Islet of Langerhans (tissue), 1 donor: Measurements from ENCODE around the gene TAS1R3.

Source experiments
- FAIRE-seq: peaks from one replicate; lab custom pipeline; 2011; peaks lifted over from hg19 to GRCh38; lab: Jason Lieb, UNC

Gene TAS1R3

DNA sequence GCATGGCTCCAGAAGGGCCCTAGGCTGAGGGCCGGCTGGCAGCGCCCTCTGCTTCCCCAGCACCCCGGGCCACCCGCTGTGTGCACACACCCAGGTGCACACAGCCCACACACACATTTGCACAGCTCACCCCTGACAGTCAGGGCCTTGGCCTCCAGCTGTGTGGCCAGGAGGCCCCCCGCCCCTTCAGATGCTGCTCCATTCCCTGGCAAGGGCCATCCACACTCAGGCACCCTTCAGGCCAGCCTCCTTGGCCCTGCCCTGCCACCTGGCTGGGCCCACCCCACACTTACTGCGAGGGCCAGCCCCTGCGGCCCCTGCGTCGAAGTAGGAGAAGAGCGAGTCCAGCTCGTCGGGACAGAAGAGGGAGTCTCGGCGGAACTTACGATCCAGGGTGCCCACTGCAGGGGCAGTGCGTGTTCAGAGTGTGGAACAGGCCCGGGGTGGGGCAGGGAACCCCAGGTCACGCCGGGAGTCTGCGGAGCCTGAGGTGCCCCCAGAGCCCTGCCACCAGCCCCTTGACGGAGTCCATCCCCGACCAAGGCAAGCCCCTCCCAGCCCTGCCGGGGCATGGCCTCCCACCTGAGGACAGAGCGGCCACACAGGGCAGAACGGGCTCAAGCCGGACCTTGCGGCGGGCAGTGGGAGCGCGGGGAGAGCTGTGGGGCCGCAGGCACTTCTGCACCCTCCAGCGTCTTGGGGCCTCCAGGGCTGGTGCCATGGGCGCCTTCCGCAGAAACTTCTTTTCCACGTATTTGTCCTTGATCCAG, 35.7 kb upstream of the TAS1R3 start:
- FAIRE-seq, result no peak

DNA sequence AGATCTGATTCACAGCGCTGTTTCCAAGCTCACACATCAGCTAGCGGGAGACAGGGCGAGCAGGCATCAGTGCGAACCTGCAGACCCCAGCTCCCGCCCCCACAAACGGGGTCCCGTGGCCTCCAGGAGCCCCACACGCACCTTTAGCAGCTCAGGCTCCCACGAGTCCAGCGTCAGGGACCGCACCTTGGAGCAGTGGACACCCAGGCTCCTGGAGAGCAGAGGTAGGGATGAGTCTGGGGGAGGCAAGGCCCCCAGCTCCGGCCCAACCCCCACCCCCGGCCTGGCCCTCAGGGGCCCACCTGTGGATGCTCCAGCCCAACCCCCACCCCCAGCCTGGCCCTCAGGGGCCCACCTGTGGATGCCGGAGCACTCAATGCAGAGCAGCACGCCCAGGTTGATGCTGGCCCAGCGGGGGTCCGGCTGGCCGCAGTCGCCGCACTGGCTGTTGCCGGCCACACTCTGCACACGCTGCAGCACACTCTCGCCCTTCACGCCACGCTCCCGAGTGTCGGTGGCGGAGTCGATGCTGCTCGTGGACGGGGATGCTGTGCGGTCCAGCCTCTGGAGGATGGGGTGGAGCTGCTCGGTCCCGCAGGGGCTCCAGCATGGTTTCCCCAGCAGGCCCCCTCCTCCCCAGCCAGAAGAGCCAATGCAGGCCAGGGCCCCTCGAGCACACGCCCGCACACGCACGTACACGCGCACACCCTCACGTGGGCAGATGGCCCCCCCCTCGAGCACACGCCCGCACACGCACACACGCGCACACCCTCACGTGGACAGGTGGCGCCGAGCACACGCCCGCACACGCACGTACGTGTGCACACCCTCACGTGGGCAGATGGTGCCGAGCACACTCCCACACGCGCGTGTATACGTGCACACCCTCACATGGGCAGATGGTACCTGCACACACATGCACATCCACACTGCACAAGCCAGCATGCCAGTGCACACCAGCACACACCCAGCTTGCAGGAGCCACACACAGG, 34.7 kb upstream of the TAS1R3 start:
- FAIRE-seq, result no peak

DNA sequence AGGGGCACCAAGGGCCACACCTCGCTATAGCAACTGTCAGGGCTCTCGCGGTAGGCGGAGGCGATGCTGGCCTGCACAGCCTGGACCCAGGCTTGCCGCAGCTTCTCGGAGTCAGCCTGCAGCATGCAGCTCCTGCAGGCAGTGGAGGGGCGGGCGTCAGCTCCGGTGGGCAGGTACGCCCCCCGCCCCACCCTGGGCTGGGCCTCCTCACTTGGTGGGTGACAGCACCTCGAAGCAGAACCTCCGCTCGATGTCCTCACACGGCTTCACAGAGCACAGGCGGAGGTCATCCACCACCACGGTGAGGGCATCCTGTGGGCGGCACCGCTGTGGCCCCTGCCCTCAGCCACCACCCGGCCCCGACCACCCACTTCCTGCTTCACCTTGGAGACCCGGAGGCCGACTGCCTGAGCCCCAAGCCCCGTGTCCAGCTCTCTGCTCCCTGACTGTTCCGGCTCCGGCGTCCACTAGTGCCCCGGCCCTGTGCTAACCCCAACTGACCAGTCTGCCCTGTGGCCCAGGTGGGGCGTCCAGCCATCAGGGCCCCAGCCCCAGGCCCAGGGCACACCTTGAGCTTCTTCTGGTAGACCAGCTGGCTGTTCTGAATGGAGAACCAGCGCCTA, 33.2 kb upstream of the TAS1R3 start:
- FAIRE-seq, result no peak

DNA sequence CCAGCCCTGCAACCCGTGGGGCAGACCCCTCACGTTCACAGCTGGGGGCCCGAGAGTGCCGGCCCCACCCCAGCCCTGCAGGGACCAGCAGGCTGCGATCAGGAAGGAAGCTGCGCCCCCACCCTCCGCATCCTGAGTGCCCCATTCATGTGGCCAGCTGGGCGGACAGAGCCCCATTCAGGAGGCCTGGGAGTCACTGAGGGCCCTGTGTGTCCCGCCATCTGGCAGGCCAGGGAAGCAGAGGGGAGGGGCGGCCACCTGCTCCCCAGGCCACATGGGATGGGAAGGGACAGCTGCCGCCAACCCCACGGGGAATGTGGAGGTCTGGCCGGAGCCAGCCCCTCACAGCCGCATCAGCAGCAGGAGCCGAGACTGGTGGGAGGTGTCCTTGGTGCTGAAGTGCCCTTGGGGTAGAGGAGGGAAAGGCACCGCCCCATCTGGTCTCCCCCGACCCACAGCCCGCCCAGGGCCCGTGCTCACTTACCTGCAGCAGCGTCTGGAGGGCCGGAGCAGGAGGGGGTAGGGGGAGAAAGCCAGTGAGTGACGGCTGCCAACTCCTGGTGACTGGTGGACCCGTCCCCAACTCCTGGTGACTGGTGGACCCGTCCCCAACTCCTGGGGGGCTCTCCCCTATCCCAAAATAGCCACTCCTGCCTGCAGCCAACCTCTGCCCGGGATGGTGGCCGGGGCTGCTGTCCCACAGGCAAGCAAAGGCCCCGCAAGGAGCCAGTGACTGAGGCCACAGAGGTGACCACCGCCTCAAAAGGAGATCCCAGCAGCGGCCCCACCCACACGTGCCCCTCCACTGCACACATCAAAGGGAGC, 32.0 kb upstream of the TAS1R3 start:
- no peak for FAIRE-seq

DNA sequence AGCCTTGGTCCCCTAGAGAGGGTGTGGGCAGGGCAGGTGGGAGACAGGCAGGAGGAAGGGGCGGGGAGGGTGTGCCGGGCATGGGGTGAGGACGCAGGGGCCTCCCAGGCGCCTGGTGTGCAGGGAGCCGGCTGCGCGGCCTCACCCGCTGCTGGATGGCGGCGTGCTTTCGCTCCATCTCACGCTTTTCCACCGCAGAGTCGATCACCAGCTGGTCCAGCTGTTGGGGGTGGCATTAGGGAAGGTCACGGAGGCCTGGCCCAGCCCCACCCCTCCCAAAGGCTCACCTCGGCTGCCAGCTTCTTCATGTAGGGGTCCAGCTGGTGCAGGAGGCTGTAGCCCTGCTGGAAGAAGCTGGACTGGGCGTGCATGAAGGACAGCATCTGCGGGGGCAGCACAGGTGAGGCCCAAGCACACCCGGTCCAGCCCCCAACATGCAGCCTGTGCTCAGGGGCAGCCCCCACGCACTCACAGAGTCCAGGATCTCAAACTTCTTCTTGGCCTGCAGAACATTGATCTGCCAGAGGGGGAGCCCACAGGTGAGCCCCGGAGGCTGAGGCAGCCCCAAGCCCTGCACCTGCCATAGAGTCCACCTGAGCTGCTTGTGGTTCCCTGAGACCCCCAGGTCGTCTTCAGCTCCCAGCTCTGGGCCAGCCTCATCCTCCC, 31.3 kb upstream of the TAS1R3 start:
- no peak for FAIRE-seq

DNA sequence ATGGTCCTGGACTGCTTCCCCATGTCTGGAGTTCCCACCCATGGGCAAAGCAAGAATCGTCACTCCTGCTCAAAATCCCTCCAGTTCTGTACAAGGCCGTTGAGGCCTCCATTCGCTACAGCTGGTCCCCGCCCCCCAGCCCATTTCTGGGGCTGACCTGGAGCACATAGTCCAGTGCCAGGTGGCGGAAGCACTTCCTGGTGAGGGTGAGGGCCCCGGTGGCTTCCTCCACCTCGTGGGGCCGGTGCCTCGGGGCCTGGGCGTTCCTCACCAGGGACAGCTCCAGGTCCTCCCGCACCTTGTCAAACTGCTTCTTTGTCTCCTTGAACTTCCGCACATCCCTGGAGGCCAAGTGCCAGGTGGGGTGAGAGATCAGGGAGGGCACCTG, 30.7 kb upstream of the TAS1R3 start:
- FAIRE-seq, result no peak

DNA sequence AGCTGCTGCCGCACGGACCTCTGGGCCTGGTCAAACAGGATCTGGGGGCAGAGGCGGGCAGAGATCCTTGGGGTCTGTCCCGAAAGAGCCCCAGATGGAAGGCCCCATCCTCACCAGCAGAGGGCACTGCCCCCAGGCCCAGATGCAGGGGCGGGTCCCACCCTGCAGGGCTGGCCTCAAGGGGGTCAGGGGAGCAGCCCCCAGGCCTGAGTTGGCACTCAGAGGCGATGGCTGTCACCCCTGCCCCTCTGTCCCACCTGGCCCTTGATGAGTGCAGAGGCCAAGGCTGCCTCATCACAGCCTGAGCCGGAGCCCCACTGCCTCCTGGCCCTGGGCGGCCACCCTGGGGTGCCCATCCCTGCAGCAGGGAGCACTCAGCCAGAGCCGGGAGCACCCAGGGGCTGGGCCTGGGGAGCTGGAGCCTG, 29.1 kb upstream of the TAS1R3 start:
- FAIRE-seq, result no peak

DNA sequence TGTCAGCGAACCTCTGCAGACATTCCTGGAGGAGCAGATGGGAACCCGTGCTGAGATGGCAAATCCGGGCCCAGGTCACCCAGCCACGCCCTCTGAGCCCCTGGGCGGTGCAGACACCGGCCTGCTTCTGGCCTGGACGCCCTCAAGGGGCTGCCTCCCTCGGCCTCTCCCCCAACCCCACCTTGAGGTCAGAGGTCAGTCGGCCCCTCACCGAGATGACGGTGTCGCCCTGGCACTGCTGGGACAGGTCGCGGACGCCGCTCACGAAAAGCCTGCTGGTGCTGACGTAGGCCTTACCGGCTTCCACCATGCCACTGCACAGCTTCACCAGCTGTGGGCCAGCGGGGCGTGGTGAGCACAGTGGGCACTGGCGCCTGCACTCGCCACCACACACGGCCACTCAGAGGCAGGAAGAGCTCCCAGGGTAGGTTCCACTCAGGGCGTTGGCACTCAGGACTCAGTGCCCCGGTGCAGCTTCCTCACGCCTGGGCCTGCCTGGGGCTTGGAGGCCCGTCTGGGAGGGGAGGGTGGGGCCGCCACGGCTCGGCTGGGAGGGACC, 28.1 kb upstream of the TAS1R3 start:
- FAIRE-seq, result no peak

DNA sequence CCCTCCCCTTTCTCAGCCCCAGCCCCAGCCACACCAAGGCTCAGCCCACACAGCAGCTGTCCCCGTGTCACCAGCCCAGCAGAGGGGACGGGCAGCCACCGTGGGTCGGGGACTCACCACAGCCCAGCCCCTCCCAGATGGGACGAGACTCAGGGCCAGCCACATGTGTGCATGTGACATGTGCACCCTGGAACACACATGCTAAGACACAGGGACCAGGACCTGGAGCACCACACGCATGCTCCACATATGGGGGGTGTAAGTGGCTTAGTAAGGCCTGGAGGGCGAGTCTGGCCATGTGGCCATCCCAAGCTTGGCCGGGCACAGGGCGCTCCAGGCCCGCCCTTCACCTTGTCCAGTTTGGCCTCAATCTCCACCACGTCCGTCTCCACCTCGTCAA, 27.3 kb upstream of the TAS1R3 start:
- FAIRE-seq, result no peak

DNA sequence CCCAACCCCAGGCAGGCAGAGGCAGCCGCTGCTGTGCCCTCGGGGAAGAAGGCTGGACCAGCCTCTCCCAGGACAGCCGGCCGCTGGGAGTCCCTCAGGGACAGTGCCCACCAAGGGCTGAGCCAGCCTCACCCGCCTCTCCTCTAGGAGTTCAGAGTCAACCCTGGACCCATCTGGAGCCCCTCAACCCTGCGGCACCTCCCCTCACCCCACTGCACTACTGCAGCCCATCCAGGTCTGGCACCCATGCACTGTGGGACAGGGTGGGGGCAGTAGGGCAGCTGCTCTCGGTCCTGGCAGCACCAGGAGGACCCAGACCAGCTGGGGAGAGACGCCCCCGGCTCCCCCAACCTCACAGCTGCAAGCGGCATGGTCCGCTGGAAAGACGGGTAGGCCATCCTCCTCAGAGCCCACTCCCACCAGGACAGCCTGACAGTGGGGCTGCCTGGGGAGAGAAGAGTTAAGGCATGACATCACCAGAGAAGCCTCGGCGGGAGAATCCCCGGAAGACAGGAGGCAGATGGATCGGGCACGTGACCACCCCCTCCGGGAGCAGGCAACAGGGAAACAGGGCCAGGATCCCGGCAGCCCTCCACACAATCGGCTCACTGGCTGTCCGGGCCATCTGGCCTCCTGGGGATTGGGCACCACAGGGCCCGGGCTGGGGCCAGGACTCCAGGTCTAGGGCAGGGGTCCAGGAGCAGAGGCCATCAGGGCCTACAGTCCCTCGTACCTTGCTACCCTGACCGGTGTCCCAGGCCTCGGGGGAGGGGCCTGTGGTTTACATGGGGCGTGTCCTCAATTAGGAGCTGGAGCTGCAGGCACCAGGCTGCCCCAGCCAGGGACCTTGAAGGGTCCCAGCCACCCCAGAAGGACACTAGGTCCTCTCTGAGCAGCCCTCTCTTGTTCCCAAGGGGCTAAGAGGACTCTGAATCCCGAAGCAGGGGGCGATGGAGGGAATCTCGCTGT, 26.5 kb upstream of the TAS1R3 start:
- FAIRE-seq, result peak; percentile 90

DNA sequence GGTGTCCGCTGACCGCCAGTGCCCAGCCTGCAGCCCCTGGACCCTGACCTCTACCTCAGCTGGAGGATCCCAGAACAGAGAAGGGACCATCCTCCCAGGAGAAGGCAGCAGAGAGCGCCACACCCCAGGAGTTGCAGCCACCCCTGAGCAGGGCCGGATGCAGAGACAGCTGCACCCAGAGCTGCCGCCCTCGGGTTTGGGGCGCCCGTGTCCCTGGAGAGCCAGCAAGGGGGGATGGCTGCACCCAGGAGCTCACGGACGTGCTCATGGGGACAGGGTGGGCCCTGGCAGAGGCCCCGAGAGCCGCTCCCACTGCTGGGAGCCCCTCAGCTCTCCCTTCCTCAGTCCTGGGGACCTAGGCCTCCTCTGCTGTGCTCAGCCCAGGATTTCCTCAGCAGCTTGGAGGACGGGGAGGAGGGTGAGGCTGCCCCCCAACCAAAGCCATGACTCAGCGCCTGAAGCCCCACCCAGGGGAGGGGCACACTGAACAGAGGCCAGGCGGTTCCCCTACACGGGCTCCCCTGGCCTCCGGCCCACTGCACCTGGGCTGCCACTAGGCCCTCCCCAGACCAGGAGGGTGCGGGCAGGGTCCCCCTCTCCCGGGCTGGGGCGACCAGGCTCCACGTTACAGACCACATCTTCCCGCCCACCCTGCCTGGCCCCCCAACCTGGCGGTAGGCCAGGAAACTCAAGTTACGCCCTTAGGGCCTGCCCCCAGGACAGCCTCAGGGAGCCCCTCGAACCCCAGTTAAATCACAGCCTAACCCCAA, 25.6 kb upstream of the TAS1R3 start:
- FAIRE-seq, result no peak

DNA sequence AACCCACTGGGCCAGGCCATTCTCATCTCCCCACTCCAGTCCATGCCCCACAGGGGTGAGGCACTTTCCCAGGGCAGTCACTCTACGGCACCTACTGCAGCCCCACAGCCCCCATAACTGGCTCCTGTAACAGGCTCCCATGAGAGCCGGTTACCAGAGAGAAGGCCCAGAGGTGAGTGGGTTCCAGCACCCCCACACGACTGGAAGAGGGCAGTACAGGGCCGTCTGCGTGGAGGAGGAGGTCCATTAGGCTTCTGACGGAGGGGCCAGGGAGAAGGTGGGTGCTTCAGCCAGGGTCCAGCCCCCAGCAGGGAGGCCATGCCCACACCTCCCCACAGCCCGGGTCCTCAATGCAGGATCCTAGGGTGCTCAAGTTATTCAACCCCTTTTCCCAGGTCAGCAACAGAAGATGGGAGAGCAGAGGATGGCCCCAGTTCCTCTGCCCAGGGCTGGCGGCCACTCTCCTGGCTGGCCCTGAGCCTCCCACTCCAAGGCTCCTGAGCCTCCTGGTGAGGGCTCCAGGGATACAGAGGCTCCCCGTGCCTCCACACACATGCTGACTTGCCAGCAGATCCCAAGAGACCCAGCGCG, 24.9 kb upstream of the TAS1R3 start:
- FAIRE-seq, result no peak

DNA sequence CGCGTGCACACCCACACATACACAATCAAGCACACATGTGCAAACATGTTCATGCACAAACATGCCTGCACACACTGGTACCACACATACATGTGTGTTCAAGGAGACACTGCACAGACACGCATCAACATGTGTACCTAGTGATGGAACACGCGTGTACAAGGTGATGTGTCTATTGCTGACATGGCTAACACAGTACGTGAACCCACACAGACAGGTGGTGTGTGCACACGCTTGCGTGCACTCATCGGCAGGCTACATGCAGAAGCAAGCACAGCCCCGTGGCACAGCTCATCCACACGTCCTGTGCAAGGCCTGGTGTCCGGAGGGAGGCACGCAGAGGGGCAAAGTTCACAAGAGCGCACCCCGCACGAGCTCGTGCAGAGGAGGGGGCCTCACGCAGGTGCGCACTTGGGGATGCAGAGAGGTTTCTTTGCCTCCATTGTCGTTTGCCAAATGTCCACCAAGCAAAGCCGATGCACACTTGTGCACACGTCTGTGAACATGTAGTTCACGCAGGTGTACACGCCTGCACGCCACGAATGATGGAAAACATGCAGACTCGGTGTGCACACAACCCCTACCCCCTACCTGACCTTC, 24.3 kb upstream of the TAS1R3 start:
- FAIRE-seq, result no peak

DNA sequence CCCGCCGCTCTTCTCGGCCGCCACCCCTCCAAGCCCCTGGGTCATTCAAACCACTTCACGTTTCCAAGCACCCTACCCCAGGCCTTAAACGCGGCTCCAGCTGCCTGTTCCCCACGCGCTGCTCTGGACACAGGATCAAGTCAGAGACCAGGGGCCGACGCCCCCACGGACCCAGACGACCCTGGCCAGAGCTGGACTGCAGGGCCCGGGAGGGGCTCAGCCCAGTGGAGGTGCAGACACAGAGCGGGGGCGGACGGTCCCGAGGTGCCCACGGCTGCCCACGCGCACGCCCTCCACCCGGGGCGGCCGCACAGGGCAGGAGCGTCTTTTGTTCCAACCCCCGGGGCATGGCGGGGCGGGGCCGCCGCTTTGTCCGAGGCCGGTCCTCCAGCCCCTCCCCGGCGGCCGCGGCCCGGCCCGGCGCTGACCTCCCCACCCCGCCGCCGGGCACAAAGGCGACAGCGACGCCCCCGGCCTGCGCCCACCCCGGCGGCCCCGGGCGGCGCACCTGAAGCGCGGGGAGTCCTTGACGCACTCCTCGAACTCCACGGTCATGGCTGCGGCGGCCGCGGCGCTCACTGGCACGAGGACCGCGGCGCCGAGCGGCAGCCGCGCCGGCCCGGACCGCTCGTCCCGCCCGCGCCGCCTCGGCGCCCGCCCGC, 23.7 kb upstream of the TAS1R3 start:
- no peak for FAIRE-seq

DNA sequence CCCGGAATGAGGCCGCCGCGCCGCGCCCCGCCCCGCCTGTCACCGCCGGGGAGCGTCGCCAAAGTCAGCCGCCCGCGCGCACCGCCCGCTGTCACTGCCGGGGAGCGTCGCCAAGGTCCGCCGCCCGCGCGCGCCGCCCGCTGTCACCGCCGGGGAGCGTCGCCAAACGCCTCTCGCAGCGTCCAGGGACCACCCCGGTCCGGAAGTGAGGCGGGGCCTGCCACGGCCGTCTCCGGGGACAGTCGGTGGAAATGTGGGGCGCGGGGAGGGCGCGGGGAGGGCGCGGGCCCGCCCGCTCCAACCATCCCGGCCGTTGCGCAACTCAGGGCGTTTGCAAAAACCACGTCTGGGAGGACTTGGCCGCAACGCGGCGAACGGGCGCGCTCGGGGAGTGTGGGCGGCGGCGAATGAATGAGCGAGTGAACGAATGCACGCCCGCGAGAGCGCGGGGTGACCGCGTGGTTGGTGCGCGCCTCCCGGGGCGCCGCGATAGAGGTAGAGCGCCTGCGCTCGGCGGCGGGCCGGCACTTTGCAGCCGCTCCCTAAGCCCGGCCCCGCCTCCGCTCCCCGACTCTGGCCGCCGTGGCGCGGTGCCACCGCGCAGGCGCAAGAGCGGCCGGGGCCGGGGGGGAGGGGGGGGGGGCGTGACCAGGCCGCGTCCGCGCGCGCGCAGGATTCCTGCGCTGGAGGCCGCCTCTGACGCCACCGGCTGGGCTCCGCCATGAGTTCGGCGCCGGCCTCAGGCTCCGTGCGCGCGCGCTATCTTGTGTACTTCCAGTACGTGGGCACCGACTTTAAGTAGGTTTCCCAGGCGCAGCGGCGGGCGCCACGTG, 22.9 kb upstream of the TAS1R3 start, which contains the start of the genes ACAP3 and PUSL1:
Gene ACAP3 (minus strand): TSS at position 8 of the 833 bp plus-strand sequence. CDS start 115 bp downstream, outside the sequence.
Gene PUSL1 (plus strand): TSS at position 675 of the 833 bp plus-strand sequence. CDS start 47 bp downstream, at position 722.
- FAIRE-seq, result no peak

DNA sequence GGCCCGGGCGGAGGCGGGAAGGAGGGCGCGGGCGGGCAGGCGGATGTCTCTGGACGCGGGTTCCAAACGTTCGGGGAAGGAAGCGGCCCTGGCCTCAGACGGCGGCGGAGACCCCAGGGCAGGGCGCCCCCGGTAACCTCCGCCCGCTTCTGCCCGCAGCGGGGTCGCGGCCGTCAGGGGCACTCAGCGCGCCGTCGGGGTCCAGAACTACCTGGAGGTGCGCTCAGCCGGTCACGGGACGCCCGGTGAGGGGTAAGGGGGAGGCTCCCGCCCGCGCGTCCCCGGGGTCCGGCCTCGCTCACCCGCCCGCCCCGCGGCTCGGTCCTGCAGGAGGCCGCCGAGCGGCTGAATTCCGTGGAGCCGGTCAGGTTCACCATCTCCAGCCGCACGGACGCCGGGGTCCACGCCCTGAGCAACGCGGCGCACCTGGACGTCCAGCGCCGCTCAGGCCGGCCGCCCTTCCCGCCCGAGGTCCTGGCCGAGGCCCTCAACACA, 22.3 kb upstream of the TAS1R3 start:
- no peak for FAIRE-seq
